GM19467 (cell line): ENCODE results near the gene PPP1R12B.
"Not testable (repeated sequence)": the region's sequence is repeated elsewhere in the genome, so short reads cannot be mapped to it uniquely, and the experiment has no call there.

ENCODE experiments used
- ATAC-seq: cut with Tn5 transposase; IDR thresholded peaks from one replicate; pipeline ENCODE4 v1.9.1; 2021; ENCODE audit warnings: mild to moderate bottlenecking, moderate library complexity; ENCODE audit not compliant: unreplicated experiment

Gene PPP1R12B

DNA sequence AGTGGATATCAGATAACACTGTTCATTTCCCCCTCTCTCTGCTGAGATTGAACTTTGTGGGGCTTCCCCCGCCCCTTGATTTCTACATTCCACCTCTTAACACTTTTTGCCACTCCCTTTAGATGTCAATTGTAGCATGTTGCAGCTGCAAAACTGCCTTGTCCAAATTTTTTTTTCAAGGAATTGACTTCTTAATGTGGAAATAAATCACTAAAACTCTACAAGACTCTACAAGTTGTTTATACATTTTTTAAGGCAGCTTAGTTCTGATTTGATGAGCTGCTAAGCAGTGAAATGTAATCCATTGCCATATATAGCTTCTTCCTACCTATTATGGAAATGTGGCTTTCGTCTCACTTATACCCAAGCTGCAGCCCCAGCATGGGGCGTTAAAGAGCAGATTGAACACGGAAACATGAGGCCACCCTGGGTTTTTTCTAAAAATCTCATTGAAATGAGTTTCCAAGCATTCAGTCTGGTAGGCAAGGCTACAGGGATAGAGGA lies 229.6 kb downstream of the PPP1R12B start:
- no peak for ATAC-seq

DNA sequence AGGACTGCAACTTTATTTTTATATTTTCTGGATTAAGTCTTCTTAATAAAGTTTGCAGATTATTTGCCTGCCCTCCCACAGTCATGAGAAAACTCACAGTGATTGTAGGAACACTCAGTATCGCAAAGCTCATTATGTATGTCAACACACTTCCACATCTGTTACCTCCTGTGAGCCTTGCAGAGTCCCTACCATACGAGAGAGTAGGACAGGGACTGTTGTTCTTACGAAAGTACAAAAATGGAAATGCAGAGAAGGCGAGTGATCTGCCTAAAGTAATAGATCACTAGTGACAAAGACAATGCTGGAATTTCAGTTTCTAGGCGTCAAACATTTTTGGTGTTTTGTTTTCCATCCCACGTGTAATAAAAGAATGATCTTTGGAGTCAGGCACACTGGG lies 230.1 kb downstream of the PPP1R12B start:
- no peak for ATAC-seq

DNA sequence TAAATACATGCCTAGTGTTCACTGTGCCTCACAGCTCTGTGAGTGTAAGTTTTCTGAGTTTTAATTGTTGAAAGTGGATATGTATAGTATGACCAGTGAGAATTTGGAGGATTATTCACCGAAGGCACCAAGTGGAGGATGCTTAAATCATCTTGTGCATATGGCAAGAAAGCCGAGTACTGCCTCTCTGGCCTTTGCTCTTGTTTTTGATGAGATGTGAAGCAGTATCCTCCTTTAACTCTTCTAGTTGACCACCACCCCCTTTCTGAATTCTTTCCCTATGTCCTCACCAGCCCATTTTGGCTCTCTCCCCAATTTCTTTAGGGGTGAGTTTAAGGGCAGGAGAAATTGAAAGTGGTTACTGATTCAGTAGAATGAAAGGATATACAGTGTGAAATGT lies 231.3 kb downstream of the PPP1R12B start:
- no peak for ATAC-seq

DNA sequence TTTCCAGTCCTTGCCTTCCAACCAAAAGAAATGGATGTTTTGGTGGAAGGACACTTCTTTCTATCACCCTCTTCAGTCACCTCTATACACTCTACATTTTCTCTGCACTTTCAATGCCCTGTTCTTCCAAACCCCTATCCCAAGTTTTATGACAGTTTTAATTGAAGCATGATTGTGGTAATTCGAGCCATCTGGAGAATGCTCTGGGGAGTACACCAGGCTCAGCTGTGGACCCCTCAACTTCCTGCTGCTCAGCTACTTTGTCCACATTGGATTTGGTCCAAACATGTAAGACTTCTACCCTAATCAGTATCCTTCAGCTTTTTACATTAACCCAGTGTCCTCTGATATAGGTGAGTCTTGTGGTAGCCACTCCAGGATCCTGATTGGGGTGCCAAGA lies 232.1 kb downstream of the PPP1R12B start:
- no peak for ATAC-seq

DNA sequence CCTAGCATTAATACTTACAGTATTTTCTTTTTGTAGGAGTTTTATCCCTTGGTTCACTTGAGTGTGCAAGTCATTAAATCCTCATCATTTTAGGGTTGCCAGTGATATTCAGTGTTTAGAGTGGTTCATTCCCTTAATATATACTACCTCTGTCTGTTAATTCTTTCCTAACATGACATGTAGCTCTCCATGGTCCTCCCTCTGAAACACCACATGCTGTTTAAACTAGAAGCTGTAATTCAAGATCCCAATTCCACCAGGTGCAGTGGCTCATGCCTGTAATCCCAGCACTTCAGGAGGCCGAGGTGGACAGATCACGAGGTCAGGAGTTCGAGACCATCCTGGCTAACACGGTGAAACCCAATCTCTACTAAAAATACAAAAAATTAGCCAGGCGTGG lies 233.9 kb downstream of the PPP1R12B start:
- not testable (repeated sequence) for ATAC-seq

DNA sequence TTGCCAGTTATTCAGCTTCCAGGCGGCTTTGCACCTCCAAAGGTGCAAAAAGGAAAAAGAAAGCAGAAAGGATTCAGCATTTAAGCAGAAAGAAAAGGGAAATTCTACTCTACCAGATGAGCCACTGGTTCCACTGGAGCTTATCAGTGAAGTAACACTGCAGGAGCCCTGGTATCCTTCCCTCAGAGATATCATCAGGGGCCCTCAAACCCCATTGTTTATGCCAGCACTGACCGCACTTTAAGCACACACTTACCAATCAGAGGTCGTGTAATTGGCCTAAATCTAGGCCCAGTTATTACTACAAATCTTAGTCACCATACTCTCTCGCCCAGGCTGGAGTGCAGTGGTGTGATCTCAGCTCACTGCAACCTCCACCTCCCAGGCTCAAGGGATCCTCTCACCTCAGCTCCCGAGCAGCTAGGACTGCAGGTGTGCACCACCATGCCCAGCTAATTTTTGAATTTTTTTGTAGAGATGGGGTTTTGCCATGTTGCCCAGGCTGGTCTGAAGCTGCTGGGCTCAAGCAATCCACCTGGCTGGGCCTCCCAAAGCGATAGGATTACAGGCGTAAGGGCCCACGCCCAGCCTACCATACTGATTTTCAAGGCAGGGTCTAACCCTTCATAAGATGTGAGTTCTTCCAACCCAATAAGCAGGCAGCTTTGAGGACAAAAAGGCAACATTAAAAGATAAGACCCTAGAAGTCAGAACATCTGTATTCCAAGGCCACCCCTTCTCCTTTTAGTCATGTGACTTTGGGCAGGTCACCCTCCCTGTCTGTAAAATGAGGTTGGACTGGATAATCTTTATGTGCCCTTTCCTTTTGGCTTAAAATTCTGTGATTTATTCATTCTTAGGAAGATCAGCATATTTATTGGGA lies 236.4 kb downstream of the PPP1R12B start:
- ATAC-seq: no peak

DNA sequence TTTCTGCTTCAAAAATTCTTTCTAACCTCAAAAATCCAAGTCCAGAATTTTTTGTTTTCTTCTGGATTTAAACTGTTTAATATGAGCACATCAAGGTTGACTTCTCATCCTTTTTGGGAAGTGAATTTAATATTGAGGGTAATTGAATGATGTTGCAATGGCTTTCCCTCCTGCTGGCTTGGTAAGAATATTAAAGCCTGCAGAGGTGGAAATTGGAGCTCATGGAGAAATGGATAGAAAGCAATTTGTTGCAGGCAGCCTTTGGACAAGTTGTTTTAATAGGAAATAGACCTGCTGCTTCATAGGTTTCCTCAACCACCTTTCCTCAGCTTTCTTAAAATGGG lies 237.1 kb downstream of the PPP1R12B start:
- ATAC-seq: no peak

DNA sequence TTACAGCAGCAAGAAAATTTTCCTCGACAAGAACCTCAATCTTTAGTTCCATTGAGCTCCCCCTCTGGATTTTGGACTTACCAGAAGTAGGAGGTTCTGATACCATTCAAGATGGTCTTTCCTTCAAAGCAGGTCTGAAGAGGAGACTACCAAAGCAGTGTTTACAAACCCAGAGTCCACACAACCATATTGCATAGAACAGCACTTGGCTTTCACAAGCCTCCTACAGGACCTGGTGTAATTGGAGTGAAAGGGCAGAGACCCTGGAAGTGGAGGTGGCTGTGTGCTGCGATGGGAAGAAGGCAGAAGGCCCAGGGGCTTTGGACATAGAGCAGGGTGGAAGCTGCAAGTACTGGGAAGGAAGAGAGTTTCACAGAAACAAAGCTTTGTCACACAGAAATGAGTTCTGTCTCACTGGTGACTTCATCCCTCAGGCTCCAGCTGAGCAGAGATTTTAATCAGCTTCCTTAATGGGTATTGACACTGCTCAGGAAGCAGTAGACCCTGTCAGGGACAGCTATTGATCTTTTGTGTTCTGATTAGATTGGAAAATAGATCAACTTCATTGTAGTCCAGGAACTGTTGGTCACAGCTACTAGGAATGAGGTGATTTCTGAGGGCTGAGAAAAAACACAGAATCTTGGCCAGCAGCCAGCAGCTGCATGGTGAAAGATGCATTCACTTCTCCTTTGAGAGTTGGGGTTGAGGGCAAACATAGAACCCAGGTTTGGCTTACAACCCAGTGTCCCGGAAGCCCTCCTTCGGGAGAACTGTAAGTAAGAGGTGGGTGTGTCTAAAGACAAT lies 237.7 kb downstream of the PPP1R12B start:
- ATAC-seq: no peak

DNA sequence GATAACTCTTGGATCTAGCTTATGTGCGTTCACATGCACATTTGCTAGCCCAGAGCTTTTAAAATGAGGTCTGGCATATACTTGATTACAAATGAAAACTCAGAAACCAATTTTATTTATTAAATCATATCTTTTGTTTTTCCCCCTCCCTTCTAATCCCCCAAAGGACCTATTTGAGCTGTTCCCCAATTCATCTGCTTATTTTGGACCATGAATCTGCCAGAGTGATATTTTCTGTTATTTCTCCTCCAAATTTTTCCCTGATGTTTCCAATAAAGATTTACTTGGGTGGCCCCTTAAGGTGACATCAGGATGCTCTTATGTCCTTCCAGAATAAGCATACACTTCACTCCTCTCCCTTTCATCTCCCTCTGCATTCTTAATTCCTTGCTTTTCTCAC lies 238.4 kb downstream of the PPP1R12B start:
- ATAC-seq: no peak

DNA sequence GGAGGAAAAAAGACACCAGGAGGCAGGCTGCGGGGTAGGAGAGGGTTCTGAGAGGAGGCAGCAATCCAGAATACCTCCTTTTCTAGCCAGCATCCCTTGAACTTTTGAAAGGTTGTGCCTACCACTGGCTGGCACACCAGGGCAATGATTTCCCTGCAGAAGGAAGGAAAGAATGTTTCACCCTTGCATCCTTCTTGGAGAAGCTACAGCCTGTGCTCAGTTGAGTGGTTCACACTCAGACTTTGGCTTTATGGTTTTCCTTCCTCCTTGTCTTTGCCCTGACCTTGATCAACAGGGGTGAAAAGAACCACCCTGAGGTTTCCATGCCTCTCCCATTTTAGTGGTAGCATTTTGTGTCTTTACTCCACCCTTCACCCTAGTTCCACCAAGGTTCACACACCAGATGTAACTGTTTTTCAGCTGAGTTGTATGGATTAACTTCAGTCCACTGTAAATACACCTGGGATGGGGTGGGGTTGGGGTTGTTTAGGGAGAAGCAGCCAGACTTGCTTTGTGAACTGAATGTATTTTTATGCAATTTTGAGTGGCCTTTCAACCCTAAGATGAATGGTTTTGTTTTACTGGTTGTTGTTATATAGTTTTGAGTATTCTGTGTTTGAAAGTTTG lies 239.5 kb downstream of the PPP1R12B start:
- ATAC-seq: no peak

DNA sequence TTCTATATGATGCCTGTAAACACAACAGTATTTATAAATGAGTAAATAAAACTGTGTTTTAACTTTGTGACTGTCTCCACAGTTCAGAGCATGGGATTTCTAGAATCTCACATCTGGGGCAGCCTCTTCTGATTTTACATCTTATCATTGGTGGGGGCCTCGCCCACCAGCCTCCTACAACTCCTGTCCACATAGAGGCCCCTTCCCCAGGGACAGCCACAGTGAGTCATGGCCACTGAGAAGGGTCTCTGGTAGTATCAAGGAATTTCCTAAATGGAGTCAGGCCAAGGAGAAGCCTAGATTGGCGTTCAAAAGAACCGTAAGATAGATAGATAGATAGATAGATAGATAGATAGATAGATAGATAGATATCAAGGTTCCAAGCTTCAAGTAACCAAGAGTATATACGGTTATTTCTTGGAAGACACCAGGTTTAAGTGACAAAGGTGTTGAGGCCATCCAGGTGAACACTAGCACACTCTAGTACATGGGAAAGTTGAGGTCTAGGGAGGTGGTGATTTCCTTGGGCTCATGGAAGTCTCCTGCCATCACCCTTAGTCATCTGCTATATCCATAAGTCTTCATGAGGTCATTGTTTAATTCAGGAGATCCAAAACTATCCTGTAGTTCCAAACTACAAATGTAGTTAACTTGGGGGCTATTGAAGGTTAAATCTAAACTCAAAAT lies 240.1 kb downstream of the PPP1R12B start:
- no peak for ATAC-seq

DNA sequence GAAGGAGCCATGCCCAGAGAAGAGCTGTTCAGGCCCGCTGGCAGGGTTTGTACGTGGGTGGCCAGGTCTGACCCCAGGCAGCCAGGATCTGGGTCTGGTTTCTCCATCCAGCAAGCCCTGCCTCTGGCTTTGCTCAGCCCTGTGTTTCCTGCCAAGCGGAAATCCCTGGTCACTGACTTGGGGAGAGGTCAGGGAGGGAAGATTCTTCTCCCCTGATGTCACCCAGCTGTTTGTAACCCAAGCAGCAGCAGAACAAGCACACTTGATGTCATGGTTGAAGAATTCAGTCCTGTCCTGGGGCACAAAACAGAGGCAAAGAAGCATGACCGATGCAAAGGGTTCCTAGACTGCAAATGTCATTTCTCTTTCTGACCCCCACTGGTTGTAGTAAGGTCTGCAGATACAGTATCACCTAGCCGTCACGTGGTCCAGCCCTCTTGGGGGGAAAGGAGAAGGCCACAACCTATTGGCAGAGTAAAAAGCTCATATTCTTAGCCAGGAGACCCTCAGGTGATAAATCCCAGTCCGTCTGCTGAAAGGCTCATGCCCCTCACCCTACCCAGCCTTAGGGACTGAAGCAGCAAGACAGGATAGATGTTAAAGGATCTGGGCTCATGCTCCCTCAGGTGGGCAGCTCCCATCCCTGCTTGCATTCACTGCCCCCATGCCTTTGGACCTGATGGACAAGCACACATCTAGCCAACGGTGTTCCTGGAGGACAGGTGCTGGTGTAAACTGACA lies 240.9 kb downstream of the PPP1R12B start:
- ATAC-seq: no peak

DNA sequence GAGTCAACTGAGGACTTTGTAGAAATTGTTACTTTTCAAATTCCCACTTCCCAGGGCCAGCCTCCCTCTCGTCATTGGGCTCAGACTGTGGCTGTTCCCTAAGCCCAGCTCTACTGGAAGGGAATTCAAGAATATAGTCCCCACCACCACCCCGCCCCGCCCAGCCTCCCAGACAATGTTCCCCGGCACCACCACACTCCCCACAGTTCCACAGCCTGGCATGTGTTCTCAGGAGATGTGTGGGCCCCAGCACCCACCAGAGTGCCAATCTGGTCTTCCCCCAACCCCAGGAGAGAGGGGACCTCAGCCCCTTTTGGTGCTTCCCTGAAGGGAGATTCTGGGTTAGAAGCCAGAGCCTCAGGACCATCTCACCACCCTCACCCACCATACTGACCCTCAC lies 241.6 kb downstream of the PPP1R12B start:
- ATAC-seq: no peak

DNA sequence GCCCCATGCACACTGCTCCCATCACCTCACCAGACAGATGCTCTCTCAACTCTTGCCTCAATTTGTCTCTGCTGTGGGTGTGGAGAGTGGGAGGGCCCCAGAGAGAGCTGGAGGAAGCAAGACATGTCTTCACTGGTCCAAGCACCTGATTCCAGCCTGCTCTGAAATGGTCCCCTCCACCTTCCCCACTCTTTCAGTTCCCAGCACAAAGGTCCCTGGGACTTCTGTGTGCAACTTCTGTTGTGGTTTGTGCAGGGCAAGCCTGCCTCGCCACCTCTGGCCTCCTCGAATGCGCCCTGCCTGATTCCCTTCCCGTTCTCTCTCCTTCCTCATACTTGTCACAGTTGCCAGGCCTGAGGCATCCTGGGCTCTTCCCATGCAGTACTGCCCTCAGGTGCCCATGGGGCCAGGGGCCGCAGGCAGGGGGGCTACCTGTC lies 242.5 kb downstream of the PPP1R12B start:
- ATAC-seq: no peak

DNA sequence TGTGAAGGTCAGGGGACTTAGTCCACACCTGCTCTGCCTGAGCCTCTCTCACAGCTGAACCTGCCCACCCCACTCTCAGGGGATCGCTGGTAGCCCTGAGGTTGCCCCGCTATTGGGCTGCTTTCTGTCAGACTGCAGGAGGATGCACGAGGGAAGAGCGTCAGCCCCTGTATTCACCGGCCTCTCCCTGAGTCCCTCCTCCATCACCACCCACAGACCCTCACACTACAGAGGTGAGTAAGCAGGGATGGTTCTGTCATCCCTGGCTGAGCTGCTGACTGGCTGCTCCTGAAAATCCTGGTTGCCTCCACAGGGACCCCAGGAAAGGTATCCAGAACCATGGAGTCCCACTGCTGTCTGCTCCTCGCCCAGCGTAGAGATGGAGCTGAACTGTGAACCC lies 243.0 kb downstream of the PPP1R12B start:
- ATAC-seq: no peak

DNA sequence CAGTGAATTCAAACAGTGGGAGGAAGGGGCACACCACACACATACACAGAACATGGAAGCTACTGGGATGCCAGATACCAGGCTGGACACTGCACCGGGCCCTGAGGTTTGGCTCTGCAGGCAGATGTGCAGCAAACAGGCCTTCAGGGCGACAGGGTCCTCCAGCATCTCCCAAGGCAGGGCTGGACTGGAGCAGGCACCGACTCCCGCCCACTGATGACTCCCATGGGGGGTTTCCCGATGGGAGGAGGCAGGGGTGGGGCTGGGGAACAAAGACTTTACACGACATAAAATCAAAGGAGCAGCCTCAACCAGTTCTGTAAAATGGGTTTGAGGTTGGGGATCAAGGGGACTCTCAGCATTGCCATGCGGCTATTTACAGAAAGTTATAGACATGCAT lies 243.6 kb downstream of the PPP1R12B start:
- ATAC-seq: no peak

DNA sequence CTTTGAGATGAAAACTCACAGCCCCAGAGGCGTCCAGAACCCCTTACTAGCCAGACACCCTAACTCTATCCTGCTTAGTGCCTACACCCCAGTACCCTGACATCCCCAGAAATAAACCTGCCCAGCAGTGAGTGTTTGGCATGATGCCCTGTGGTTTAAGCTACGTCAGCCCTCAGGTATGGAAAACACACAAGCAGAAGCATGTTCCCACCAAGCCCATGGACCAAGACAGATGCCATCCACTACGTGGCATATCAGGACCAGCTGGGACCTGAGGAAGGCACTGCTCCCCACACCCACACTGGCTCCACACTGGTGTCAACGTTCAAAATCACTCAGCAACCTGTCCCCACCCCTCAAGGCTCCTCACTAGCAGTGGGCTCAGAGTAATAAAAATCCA lies 245.3 kb downstream of the PPP1R12B start:
- no peak for ATAC-seq

DNA sequence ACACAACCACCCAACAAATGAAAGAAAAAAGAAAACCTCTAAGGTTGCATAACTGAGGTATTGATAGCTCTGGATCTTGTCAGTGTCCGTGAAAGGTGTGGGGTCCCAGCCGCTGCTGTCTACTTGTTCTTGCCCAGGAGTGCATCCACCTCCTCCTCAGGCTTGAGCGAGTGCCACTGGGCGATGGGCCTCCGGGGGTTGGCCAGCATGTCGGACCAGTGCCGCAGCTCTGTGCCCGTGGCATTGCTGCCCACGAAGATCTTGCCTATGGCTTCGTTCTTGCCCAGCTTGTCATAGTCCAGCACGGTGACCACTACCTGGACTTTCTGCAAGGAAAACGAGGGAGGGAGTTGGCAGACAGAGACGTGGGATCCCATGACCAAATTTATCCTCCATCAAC lies 248.1 kb downstream of the PPP1R12B start:
- ATAC-seq: no peak

DNA sequence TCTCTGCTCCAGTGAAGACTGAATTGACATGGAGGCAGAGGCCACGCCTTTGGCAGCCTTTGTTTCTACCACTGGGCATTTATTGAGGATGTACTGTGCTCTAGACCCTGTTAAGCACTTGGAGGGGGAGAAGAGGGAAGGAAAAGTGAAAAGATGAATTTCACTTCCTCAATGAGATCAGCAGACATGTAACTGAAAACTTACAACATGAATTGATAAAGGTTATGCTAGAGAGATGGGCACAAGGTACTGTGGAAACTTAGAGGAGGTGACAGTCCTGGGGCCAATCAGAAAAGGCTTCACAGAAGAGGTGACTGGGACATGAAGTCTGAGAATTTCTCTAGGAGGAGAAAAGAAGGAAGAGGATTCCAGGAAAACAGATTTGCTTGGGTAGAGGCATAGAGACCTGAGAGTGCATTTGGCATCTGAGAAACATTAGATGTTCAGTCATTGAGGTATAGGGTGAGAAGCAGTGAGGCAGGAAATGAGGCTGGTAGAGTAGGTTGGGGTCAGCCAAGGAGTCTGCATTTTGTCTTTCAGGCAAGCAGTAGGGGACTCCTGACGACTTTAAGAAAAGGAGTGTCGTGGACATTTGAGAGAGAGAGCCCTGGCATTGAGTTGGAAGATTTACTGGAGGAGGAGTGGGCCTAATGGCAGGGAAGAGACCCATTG lies 248.7 kb downstream of the PPP1R12B start:
- no peak for ATAC-seq
